HG02870 (cell line): ENCODE measurements around the gene CORO2A.
"Not testable (repeated sequence)": the region's sequence is repeated elsewhere in the genome, so short reads cannot be mapped to it uniquely, and the experiment has no call there.

Experiments used
- ATAC-seq: cut with Tn5 transposase; IDR thresholded peaks from one replicate; pipeline ENCODE4 v1.9.1; 2021; ENCODE audit warnings: mild to moderate bottlenecking, moderate library complexity; ENCODE audit not compliant: unreplicated experiment

CORO2A gene

GRCh38 chr9:98121058-98121457 lies 71.4 kb downstream of the CORO2A start:
- no peak for ATAC-seq

- ATAC-seq, result no peak
These were observed 72.0 kb downstream of the CORO2A start for GRCh38 chr9:98120476-98120875.

- peak; percentile 39 for ATAC-seq
These were observed 73.5 kb downstream of the CORO2A start, which contains the start of gene TRIM14 for GRCh38 chr9:98118640-98119601. Gene TRIM14 (minus strand): TSS chr9:98119222. CDS start chr9:98119188, 34 bp downstream.

- peak; percentile 67 for ATAC-seq
These were observed 74.3 kb downstream of the CORO2A start for GRCh38 chr9:98117984-98118639.

GRCh38 chr9:98117097-98117496 lies 75.3 kb downstream of the CORO2A start:
- ATAC-seq, result not testable (repeated sequence)

- ATAC-seq, result no peak
These were observed 83.4 kb downstream of the CORO2A start for GRCh38 chr9:98109052-98109451.

- ATAC-seq, result peak; percentile 76
These were observed 83.9 kb downstream of the CORO2A start for GRCh38 chr9:98108531-98109031.

GRCh38 chr9:98107926-98108325 lies 84.5 kb downstream of the CORO2A start:
- peak; percentile 9 for ATAC-seq

GRCh38 chr9:98105006-98105405 lies 87.4 kb downstream of the CORO2A start:
- no peak for ATAC-seq

GRCh38 chr9:98104445-98104881 lies 88.0 kb downstream of the CORO2A start:
- ATAC-seq, result no peak

GRCh38 chr9:98101868-98102273 lies 90.6 kb downstream of the CORO2A start:
- peak; percentile 90 for ATAC-seq

- no peak for ATAC-seq
These were observed 91.0 kb downstream of the CORO2A start for GRCh38 chr9:98101416-98101815.

- no peak for ATAC-seq
These were observed 92.0 kb downstream of the CORO2A start for GRCh38 chr9:98100456-98100855.

- ATAC-seq, result no peak
These were observed 92.5 kb downstream of the CORO2A start for GRCh38 chr9:98099898-98100297.

GRCh38 chr9:98099346-98099745 lies 93.1 kb downstream of the CORO2A start:
- no peak for ATAC-seq

- ATAC-seq, result no peak
These were observed 94.6 kb downstream of the CORO2A start for GRCh38 chr9:98097836-98098235.

- no peak for ATAC-seq
These were observed 96.3 kb downstream of the CORO2A start for GRCh38 chr9:98096091-98096490.

GRCh38 chr9:98095401-98095800 lies 97.0 kb downstream of the CORO2A start:
- ATAC-seq, result no peak

GRCh38 chr9:98094851-98095250 lies 97.6 kb downstream of the CORO2A start:
- no peak for ATAC-seq

- ATAC-seq, result no peak
These were observed 98.1 kb downstream of the CORO2A start for GRCh38 chr9:98094316-98094715.

GRCh38 chr9:98092613-98092931 lies 99.9 kb downstream of the CORO2A start:
- ATAC-seq, result no peak
